ENCODE results near the gene ADARB2. TPM values are rescaled to one million over a fixed set of nuclear protein-coding genes. Genes with fewer than 3 reads are reported as not detected.

Gene ADARB2
- total and polyA plus RNA-seq, 2 experiments from 2014 or later: 2.0 to 5.0 TPM

DNA sequence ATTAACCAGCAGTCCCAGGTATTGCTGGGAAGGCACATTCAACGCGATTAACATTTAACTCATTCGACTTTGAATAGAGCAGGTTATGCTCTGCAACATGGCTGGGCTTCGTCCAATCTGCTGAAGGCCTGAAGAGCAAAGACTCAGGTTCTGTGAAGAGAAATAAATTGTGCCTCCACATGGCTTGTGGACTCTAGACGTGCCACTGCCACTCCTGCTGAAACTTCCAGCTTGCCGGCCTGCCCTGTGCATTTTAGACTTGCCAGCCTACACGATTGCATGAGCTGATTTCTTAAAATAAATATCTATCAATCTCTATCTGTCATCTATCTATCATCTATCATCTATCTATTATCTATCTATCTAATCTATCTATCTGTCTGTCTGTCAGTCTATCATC lies 543.2 kb downstream of the ADARB2 start (continued):
- TF ChIP-seq, protein P1, sequence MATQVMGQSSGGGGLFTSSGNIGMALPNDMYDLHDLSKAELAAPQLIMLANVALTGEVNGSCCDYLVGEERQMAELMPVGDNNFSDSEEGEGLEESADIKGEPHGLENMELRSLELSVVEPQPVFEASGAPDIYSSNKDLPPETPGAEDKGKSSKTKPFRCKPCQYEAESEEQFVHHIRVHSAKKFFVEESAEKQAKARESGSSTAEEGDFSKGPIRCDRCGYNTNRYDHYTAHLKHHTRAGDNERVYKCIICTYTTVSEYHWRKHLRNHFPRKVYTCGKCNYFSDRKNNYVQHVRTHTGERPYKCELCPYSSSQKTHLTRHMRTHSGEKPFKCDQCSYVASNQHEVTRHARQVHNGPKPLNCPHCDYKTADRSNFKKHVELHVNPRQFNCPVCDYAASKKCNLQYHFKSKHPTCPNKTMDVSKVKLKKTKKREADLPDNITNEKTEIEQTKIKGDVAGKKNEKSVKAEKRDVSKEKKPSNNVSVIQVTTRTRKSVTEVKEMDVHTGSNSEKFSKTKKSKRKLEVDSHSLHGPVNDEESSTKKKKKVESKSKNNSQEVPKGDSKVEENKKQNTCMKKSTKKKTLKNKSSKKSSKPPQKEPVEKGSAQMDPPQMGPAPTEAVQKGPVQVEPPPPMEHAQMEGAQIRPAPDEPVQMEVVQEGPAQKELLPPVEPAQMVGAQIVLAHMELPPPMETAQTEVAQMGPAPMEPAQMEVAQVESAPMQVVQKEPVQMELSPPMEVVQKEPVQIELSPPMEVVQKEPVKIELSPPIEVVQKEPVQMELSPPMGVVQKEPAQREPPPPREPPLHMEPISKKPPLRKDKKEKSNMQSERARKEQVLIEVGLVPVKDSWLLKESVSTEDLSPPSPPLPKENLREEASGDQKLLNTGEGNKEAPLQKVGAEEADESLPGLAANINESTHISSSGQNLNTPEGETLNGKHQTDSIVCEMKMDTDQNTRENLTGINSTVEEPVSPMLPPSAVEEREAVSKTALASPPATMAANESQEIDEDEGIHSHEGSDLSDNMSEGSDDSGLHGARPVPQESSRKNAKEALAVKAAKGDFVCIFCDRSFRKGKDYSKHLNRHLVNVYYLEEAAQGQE (IDR thresholded peaks at IDR 0.05; ENCODE audit: unreplicated experiment): no peak
- TF ChIP-seq JUNB (IDR thresholded peaks at IDR 0.05; ENCODE audit: unreplicated experiment): no peak
- TF ChIP-seq ZNF114 (CRISPR knock-in tag; IDR thresholded peaks at IDR 0.05): no peak
- TF ChIP-seq EZH2phosphoT487 (IDR thresholded peaks at IDR 0.05; ENCODE audit: unreplicated experiment): no peak
- no peak for TF ChIP-seq CREB1 (CRISPR knock-in tag; IDR thresholded peaks at IDR 0.05; ENCODE audit: low read depth)
- TF ChIP-seq, protein P2, sequence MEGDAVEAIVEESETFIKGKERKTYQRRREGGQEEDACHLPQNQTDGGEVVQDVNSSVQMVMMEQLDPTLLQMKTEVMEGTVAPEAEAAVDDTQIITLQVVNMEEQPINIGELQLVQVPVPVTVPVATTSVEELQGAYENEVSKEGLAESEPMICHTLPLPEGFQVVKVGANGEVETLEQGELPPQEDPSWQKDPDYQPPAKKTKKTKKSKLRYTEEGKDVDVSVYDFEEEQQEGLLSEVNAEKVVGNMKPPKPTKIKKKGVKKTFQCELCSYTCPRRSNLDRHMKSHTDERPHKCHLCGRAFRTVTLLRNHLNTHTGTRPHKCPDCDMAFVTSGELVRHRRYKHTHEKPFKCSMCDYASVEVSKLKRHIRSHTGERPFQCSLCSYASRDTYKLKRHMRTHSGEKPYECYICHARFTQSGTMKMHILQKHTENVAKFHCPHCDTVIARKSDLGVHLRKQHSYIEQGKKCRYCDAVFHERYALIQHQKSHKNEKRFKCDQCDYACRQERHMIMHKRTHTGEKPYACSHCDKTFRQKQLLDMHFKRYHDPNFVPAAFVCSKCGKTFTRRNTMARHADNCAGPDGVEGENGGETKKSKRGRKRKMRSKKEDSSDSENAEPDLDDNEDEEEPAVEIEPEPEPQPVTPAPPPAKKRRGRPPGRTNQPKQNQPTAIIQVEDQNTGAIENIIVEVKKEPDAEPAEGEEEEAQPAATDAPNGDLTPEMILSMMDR (conservative IDR thresholded peaks at IDR 0.05; ENCODE audit: low read depth in 2 of 2): no peak

DNA sequence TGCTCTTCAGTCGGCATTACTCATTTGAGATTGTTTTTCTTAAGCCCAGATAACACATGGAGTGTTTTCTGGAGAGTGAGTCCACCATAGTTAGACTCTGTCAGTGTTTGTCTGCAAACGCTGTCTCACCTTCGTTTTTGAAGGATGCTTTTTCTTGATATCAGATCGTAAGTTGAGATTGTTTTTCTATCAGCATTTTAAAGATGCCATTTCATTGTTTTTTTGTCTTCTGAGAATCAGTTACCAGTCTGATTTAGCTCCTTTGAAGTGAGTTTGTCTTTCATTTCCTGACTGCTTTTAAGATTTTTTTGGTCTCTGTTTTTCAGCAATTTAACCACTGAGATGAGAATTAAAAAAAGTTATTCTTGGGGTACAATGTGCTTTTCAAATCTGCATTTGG lies 543.8 kb downstream of the ADARB2 start:
- no peaks in the 10 kb centered on the region for H3K27me3 ChIP-seq (ENCODE audit: insufficient read depth)
- no peaks in the 10 kb centered on the region for H3F3A ChIP-seq (replicated peaks; ENCODE audit: low read depth)
- H4K20me1 ChIP-seq (replicated peaks; ENCODE audit: insufficient read depth): no peaks in the 10 kb centered on the region
- no peak overlapping the region for H2AFZ ChIP-seq
- H3K4me3 Mint-ChIP-seq: no peak overlapping the region
- H3K9me2 ChIP-seq (ENCODE audit: insufficient read depth): no peaks in the 10 kb centered on the region
- H3K4me3 ChIP-seq: no peak overlapping the region
- TF ChIP-seq EZH2phosphoT487 (IDR thresholded peaks at IDR 0.05; ENCODE audit: unreplicated experiment) (no peak), ZNF114 (CRISPR knock-in tag; IDR thresholded peaks at IDR 0.05) (no peak), CREB1 (CRISPR knock-in tag; IDR thresholded peaks at IDR 0.05; ENCODE audit: low read depth) (no peak), STAT1 (IDR thresholded peaks at IDR 0.05; ENCODE audit: unreplicated experiment) (no peak)
- TF ChIP-seq, protein P3, sequence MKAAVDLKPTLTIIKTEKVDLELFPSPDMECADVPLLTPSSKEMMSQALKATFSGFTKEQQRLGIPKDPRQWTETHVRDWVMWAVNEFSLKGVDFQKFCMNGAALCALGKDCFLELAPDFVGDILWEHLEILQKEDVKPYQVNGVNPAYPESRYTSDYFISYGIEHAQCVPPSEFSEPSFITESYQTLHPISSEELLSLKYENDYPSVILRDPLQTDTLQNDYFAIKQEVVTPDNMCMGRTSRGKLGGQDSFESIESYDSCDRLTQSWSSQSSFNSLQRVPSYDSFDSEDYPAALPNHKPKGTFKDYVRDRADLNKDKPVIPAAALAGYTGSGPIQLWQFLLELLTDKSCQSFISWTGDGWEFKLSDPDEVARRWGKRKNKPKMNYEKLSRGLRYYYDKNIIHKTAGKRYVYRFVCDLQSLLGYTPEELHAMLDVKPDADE (IDR thresholded peaks at IDR 0.05): no peak
- TF ChIP-seq, protein P4, sequence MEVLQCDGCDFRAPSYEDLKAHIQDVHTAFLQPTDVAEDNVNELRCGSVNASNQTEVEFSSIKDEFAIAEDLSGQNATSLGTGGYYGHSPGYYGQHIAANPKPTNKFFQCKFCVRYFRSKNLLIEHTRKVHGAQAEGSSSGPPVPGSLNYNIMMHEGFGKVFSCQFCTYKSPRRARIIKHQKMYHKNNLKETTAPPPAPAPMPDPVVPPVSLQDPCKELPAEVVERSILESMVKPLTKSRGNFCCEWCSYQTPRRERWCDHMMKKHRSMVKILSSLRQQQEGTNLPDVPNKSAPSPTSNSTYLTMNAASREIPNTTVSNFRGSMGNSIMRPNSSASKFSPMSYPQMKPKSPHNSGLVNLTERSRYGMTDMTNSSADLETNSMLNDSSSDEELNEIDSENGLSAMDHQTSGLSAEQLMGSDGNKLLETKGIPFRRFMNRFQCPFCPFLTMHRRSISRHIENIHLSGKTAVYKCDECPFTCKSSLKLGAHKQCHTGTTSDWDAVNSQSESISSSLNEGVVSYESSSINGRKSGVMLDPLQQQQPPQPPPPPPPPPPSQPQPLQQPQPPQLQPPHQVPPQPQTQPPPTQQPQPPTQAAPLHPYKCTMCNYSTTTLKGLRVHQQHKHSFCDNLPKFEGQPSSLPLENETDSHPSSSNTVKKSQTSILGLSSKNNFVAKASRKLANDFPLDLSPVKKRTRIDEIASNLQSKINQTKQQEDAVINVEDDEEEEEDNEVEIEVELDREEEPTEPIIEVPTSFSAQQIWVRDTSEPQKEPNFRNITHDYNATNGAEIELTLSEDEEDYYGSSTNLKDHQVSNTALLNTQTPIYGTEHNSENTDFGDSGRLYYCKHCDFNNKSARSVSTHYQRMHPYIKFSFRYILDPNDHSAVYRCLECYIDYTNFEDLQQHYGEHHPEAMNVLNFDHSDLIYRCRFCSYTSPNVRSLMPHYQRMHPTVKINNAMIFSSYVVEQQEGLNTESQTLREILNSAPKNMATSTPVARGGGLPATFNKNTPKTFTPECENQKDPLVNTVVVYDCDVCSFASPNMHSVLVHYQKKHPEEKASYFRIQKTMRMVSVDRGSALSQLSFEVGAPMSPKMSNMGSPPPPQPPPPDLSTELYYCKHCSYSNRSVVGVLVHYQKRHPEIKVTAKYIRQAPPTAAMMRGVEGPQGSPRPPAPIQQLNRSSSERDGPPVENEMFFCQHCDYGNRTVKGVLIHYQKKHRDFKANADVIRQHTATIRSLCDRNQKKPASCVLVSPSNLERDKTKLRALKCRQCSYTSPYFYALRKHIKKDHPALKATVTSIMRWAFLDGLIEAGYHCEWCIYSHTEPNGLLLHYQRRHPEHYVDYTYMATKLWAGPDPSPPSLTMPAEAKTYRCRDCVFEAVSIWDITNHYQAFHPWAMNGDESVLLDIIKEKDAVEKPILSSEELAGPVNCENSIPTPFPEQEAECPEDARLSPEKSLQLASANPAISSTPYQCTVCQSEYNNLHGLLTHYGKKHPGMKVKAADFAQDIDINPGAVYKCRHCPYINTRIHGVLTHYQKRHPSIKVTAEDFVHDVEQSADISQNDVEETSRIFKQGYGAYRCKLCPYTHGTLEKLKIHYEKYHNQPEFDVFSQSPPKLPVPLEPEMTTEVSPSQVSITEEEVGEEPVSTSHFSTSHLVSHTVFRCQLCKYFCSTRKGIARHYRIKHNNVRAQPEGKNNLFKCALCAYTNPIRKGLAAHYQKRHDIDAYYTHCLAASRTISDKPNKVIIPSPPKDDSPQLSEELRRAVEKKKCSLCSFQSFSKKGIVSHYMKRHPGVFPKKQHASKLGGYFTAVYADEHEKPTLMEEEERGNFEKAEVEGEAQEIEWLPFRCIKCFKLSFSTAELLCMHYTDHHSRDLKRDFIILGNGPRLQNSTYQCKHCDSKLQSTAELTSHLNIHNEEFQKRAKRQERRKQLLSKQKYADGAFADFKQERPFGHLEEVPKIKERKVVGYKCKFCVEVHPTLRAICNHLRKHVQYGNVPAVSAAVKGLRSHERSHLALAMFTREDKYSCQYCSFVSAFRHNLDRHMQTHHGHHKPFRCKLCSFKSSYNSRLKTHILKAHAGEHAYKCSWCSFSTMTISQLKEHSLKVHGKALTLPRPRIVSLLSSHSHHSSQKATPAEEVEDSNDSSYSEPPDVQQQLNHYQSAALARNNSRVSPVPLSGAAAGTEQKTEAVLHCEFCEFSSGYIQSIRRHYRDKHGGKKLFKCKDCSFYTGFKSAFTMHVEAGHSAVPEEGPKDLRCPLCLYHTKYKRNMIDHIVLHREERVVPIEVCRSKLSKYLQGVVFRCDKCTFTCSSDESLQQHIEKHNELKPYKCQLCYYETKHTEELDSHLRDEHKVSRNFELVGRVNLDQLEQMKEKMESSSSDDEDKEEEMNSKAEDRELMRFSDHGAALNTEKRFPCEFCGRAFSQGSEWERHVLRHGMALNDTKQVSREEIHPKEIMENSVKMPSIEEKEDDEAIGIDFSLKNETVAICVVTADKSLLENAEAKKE (CRISPR knock-in tag; IDR thresholded peaks at IDR 0.05): no peak
- no peaks in the 10 kb centered on the region; the same call in 1 of the 2 replicates for H3K36me3 ChIP-seq (ENCODE audit: insufficient read depth)
- no peaks in the 10 kb centered on the region for H3K9me3 Mint-ChIP-seq
- peaks cover 27% of the 10 kb centered on the region for H3K4me1 Mint-ChIP-seq
- H3K4me2 ChIP-seq: no peak overlapping the region
- ATAC-seq (no peak), DNase-seq (ENCODE audit: low spot score) (no peak)
- no peak overlapping the region for H3K27ac Mint-ChIP-seq
- H3K27ac ChIP-seq (ENCODE audit: low read depth): no peak overlapping the region
- no peaks in the 10 kb centered on the region for H3K36me3 Mint-ChIP-seq (ENCODE audit: low read depth)
- H3K4me1 ChIP-seq (ENCODE audit: insufficient read depth): peaks cover 9% of the 10 kb centered on the region
- H3K79me2 ChIP-seq (replicated peaks; ENCODE audit: insufficient read depth): no peaks in the 10 kb centered on the region
- H3K27me3 Mint-ChIP-seq (ENCODE audit: insufficient read depth, low read depth, poor library complexity): peaks cover 11% of the 10 kb centered on the region
